H1 (cell line): ENCODE data around the gene CACNA1A. TPM values are rescaled to one million over a fixed set of nuclear protein-coding genes. Genes with fewer than 3 reads are reported as not detected.

Experiments
- CTCF ChIA-PET: fragments of 300-600 bp; sonication (Branson Sonifier 250); formaldehyde crosslinking; loops from one replicate; lab custom pipeline; 2021; ENCODE audit not compliant: partially characterized antibody; lab: Charles Lee
- POLR2A ChIA-PET: fragments of 300-600 bp; sonication (Branson Sonifier 250); formaldehyde crosslinking; loops from one replicate; lab custom pipeline; 2021; ENCODE audit warnings: inconsistent platforms; ENCODE audit not compliant: partially characterized antibody; lab: Charles Lee
- DNase-seq, 2 experiments: peaks; one replicate each; pipeline versions ENCODE4 v3.0.0 to v3.0.0-alpha.2; 2010 to 2022; ENCODE audit warnings: low spot score in 2 of 2, low read depth in 1 of 2, mixed read lengths in 1 of 2
- FAIRE-seq: peaks from 2 replicates; lab custom pipeline; 2011; peaks lifted over from hg19 to GRCh38; lab: Jason Lieb, UNC
- H2AFZ ChIP-seq: 2 replicates; pipeline ENCODE4 v1.8.1; 2012; ENCODE audit warnings: low read length, inconsistent platforms
- H2AK5ac ChIP-seq: 2 replicates; pipeline ENCODE4 v1.6.1; 2013; ENCODE audit warnings: low read depth, low read length
- H2BK120ac ChIP-seq: replicated peaks from 2 replicates; pipeline ENCODE3; 2013; ENCODE audit warnings: low read depth, low read length, inconsistent platforms
- H2BK12ac ChIP-seq: 2 replicates; pipeline ENCODE4 v1.6.1; 2013; ENCODE audit warnings: low read depth, low read length
- H2BK15ac ChIP-seq: 2 replicates; pipeline ENCODE4 v1.6.1; 2013; ENCODE audit warnings: low read length
- H2BK20ac ChIP-seq: 2 replicates; pipeline ENCODE4 v1.6.1; 2013; ENCODE audit warnings: low read length
- H2BK5ac ChIP-seq: 2 replicates; pipeline ENCODE4 v1.6.1; 2013; ENCODE audit warnings: low read depth, low read length
- H3K14ac ChIP-seq: 2 replicates; pipeline ENCODE4 v1.6.1; 2013; ENCODE audit warnings: inconsistent platforms; ENCODE audit not compliant: insufficient read length
- H3K18ac ChIP-seq: 2 replicates; pipeline ENCODE4 v1.6.1; 2013; ENCODE audit warnings: low read length; ENCODE audit errors: extremely low read depth
- H3K23ac ChIP-seq: 2 replicates; pipeline ENCODE4 v1.6.1; 2013; ENCODE audit warnings: inconsistent platforms; ENCODE audit not compliant: insufficient read length
- H3K23me2 ChIP-seq: 2 replicates; pipeline ENCODE4 v1.6.1; 2013; ENCODE audit warnings: low read depth, low read length
- H3K27ac ChIP-seq: 2 replicates; pipeline ENCODE4 v1.6.1; 2011; ENCODE audit warnings: low read depth, low read length, inconsistent platforms
- H3K27me3 ChIP-seq, 4 experiments: replicated peaks in 1 of 4; 1 replicate in 1 of 4; 2 replicates in 3 of 4; pipeline versions ENCODE4 v1.6.1 to v1.8.1; 2011 to 2013; ENCODE audit warnings: low read length in 3 of 4, mild to moderate bottlenecking in 3 of 4, inconsistent platforms in 2 of 4, mixed read lengths in 2 of 4, moderate library complexity in 1 of 4; ENCODE audit not compliant: control insufficient read depth in 3 of 4, insufficient read depth in 3 of 4; ENCODE audit errors: extremely low read depth in 1 of 4
- H3K36me3 ChIP-seq, 4 experiments: 2 replicates each; pipeline versions ENCODE4 v1.6.1 to v1.8.1; 2011 to 2013; ENCODE audit warnings: mild to moderate bottlenecking in 4 of 4, low read length in 3 of 4, moderate library complexity in 2 of 4, control low read depth in 1 of 4, inconsistent platforms in 1 of 4; ENCODE audit not compliant: insufficient read depth in 4 of 4, control insufficient read depth in 2 of 4
- H3K4ac ChIP-seq: replicated peaks from 2 replicates; pipeline ENCODE3; 2013; ENCODE audit warnings: low read length, low read depth, mixed read lengths, inconsistent platforms; ENCODE audit not compliant: insufficient read length
- H3K4me1 ChIP-seq, 4 experiments: replicated peaks in 1 of 4; 1 replicate in 1 of 4; 2 replicates in 3 of 4; pipeline versions ENCODE4 v1.6.1 to v1.8.1; 2011 to 2013; ENCODE audit warnings: low read length in 3 of 4, inconsistent platforms in 2 of 4, mixed read lengths in 1 of 4; ENCODE audit not compliant: insufficient read depth in 4 of 4, control insufficient read depth in 3 of 4
- H3K4me2 ChIP-seq, 2 experiments: 2 replicates each; pipeline versions ENCODE4 v1.6.1 to v1.8.1; 2011 to 2013; ENCODE audit warnings: low read depth in 2 of 2, low read length in 2 of 2, control low read depth in 1 of 2, inconsistent platforms in 1 of 2, mild to moderate bottlenecking in 1 of 2; ENCODE audit not compliant: insufficient read depth in 1 of 2
- H3K4me3 ChIP-seq, 4 experiments: fragments of 200-600, 300-600 bp in 1 of 4; sonication (generic), shearing (Covaris generic), sonication (Bioruptor Twin) in 1 of 4; 2 replicates each; pipeline versions ENCODE4 v1.5.1 to v1.8.1; 2011 to 2016; ENCODE audit warnings: low read length in 4 of 4, low read depth in 3 of 4, control low read depth in 2 of 4, inconsistent platforms in 2 of 4, mild to moderate bottlenecking in 2 of 4, mixed read lengths in 1 of 4, moderate library complexity in 1 of 4; ENCODE audit not compliant: insufficient read depth in 2 of 4; ENCODE audit errors: extremely low read depth in 1 of 4
- H3K56ac ChIP-seq: replicated peaks from 2 replicates; pipeline ENCODE3; 2013; ENCODE audit warnings: low read depth, mild to moderate bottlenecking, mixed read lengths, low read length, inconsistent platforms; ENCODE audit not compliant: insufficient read length
- H3K79me1 ChIP-seq: 2 replicates; pipeline ENCODE4 v1.6.1; 2013; ENCODE audit warnings: low read depth, low read length, control low read depth
- H3K79me2 ChIP-seq, 2 experiments: 2 replicates each; pipeline versions ENCODE4 v1.6.1 to v1.8.1; 2012 to 2013; ENCODE audit warnings: low read length in 2 of 2, mild to moderate bottlenecking in 2 of 2, inconsistent platforms in 1 of 2; ENCODE audit not compliant: insufficient read depth in 2 of 2, control insufficient read depth in 1 of 2
- H3K9ac ChIP-seq, 4 experiments: replicated peaks in 1 of 4; 1 replicate in 1 of 4; 2 replicates in 3 of 4; pipeline versions ENCODE4 v1.6.1 to v1.8.1; 2011 to 2013; ENCODE audit warnings: low read depth in 3 of 4, low read length in 3 of 4, control low read depth in 2 of 4, mild to moderate bottlenecking in 2 of 4, moderate library complexity in 2 of 4, inconsistent platforms in 1 of 4; ENCODE audit errors: extremely low read depth in 1 of 4
- H3K9me3 ChIP-seq, 2 experiments: 2 replicates each; pipeline versions ENCODE4 v1.6.1 to v1.8.1; 2012 to 2013; ENCODE audit warnings: mild to moderate bottlenecking in 2 of 2, moderate library complexity in 2 of 2, control low read depth in 1 of 2, inconsistent platforms in 1 of 2, low read depth in 1 of 2, low read length in 1 of 2, mixed read lengths in 1 of 2; ENCODE audit not compliant: insufficient read depth in 2 of 2
- H4K20me1 ChIP-seq, 2 experiments: replicated peaks in 1 of 2; 2 replicates each; pipeline versions ENCODE3 to v1.8.1; 2011 to 2013; ENCODE audit warnings: inconsistent platforms in 2 of 2, low read length in 2 of 2, mild to moderate bottlenecking in 1 of 2; ENCODE audit not compliant: insufficient read depth in 2 of 2, control insufficient read depth in 1 of 2
- H4K5ac ChIP-seq: 2 replicates; pipeline ENCODE4 v1.6.1; 2013; ENCODE audit warnings: low read length, low read depth, mixed read lengths, inconsistent platforms; ENCODE audit not compliant: insufficient read length
- H4K8ac ChIP-seq: 2 replicates; pipeline ENCODE4 v1.8.0; 2013; ENCODE audit warnings: mild to moderate bottlenecking, moderate library complexity, low read length, inconsistent platforms; ENCODE audit not compliant: insufficient read depth; ENCODE audit errors: extremely low read depth
- H4K91ac ChIP-seq: replicated peaks from 2 replicates; pipeline ENCODE3; 2013; ENCODE audit warnings: low read length, mixed read lengths, inconsistent platforms; ENCODE audit not compliant: insufficient read length
- ATF3 ChIP-seq: IDR thresholded peaks from 2 replicates; pipeline ENCODE4 v1.6.1; 2011; ENCODE audit warnings: low read depth, mild to moderate bottlenecking, low read length; ENCODE audit not compliant: insufficient read depth
- CTBP2 ChIP-seq: IDR thresholded peaks from 2 replicates; pipeline ENCODE4 v1.7.0; 2011; ENCODE audit warnings: borderline replicate concordance, mild to moderate bottlenecking, moderate library complexity, mixed read lengths, low read length; ENCODE audit not compliant: insufficient read depth, insufficient read length
- SIX5 ChIP-seq: IDR thresholded peaks from 2 replicates; pipeline ENCODE4 v1.6.1; 2011; ENCODE audit warnings: mild to moderate bottlenecking, low read depth, low read length
- SP2 ChIP-seq: IDR thresholded peaks from 2 replicates; pipeline ENCODE4 v1.6.1; 2012; ENCODE audit warnings: mild to moderate bottlenecking, low read length, inconsistent platforms
- TEAD4 ChIP-seq: IDR thresholded peaks from 2 replicates; pipeline ENCODE4 v1.6.1; 2012; ENCODE audit warnings: low read depth, low read length, inconsistent platforms, mixed read lengths
- USF2 ChIP-seq: IDR thresholded peaks from 2 replicates; pipeline ENCODE4 v1.6.1; 2011; ENCODE audit warnings: low read length, improper control_type of control experiment
- YY1 ChIP-seq: IDR thresholded peaks from 2 replicates; pipeline ENCODE4 v1.6.1; 2011; ENCODE audit warnings: low read depth, mild to moderate bottlenecking, low read length
- WGBS, 2 experiments: shearing (Covaris generic) in 1 of 2; methylation state at CpG; one replicate each; pipeline versions ENCODE4 v1.1.6 to v1.1.7; 2013 to 2015; ENCODE audit warnings: low lambda C conversion rate in 2 of 2, mixed read lengths in 2 of 2, inconsistent platforms in 1 of 2, low coverage in 1 of 2, missing lambda C conversion rate in 1 of 2; ENCODE audit not compliant: insufficient replicate concordance in 2 of 2, insufficient coverage in 1 of 2, insufficient read length in 1 of 2; ENCODE audit errors: extremely low coverage in 1 of 2, missing lambda C conversion rate in 1 of 2; 5-methylcytosine and 5-hydroxymethylcytosine counted together
- polyA plus RNA-seq, 7 experiments: library from polyadenylated mRNA; depleted of rRNA in 3 of 7; stranded (reverse) in 5 of 7; unstranded in 2 of 7; fragments of >200 nt in 5 of 7; fragments of 200-250 nt in 2 of 7; gene quantifications; 1 replicate in 5 of 7; 2 replicates in 1 of 7; 4 replicates in 1 of 7; pipeline versions ENCODE4 v1.2.1 to v1.2.3, GENCODE V29; 2011 to 2013; ENCODE audit warnings: missing spikeins in 2 of 7, mixed read lengths in 2 of 7
- total RNA-seq: library from RNA; stranded (reverse); fragmentation: NEBNext Ultra II Directional; extraction: Animal tissue kit (Norgen Biotek cat#: 25700); gene quantifications from 2 replicates; pipeline ENCODE4 v1.2.1, GENCODE V29; 2021

The CACNA1A gene
- total and polyA plus RNA-seq, 2 of the 8 experiments (the other 6 are each of a cell fraction or from before 2014, with no cell fraction given): 10.7 to 25.3 TPM

- H3K9ac ChIP-seq: no peak overlapping the region
- H2BK15ac ChIP-seq: no peak overlapping the region
- no peak overlapping the region for H2AK5ac ChIP-seq
- H4K20me1 ChIP-seq: no peaks in the 10 kb centered on the region
- H2BK20ac ChIP-seq: no peak overlapping the region
- no peak for FAIRE-seq
- H3K9me3 ChIP-seq: no peaks in the 10 kb centered on the region
- H4K5ac ChIP-seq: no peak overlapping the region
- TF ChIP-seq TEAD4: no peak
- TF ChIP-seq USF2: peak; percentile 81
- peak; percentile 69 for TF ChIP-seq SIX5
- peak; percentile 85 for TF ChIP-seq YY1
- TF ChIP-seq ATF3: no peak
- TF ChIP-seq CTBP2: no peak
- TF ChIP-seq SP2: no peak
- H3K4ac ChIP-seq: no peak overlapping the region
- no peak overlapping the region for H3K4me3 ChIP-seq
- no peak overlapping the region for H3K14ac ChIP-seq
- H3K56ac ChIP-seq: no peak overlapping the region
- H2BK5ac ChIP-seq: no peak overlapping the region
- no peak overlapping the region for H3K27ac ChIP-seq
- H4K8ac ChIP-seq: no peak overlapping the region
- no peaks in the 10 kb centered on the region for H3K23me2 ChIP-seq
- H3K4me1 ChIP-seq: peaks cover 0 to 3% (median 1%) of the 10 kb centered on the region in 4 experiments; a peak in 3 of 7 replicates
- H2BK12ac ChIP-seq: no peak overlapping the region
- no peak overlapping the region for H2BK120ac ChIP-seq
- CTCF ChIA-PET: interaction anchor here (1.2 kb wide), 1 partner anchor 207 kb away, joined by 5 read pairs; no protein-coding TSS in a partner anchor
- no peaks in the 10 kb centered on the region; a peak in 1 of 7 replicates for H3K27me3 ChIP-seq
- no peak overlapping the region for H4K91ac ChIP-seq
- H3K23ac ChIP-seq: no peak overlapping the region
- H3K18ac ChIP-seq: no peak overlapping the region
- DNase-seq: peak in 1 of 2 experiments; percentile 46
- POLR2A ChIA-PET: no interaction called here
- H3K36me3 ChIP-seq: no peaks in the 10 kb centered on the region
- no peaks in the 10 kb centered on the region for H3K79me1 ChIP-seq
- H3K4me2 ChIP-seq: no peak overlapping the region
- H3K79me2 ChIP-seq: no peaks in the 10 kb centered on the region
- 78% methylated on average over 2 of the region's 2 CpGs; no CpG with 5 or more reads in 1 of the 2 experiments for WGBS, 2 experiments
- H2AFZ ChIP-seq: no peak overlapping the region
These were observed 104.9 kb downstream of the CACNA1A start for GRCh38 chr19:13401388-13401787.
